ENCODE data around the gene IL36RN. TPM values are rescaled to one million over a fixed set of nuclear protein-coding genes. Genes with fewer than 3 reads are reported as not detected.

The IL36RN gene
- total RNA-seq, 1 donor from 2014 or later: 0.85 TPM

DNA sequence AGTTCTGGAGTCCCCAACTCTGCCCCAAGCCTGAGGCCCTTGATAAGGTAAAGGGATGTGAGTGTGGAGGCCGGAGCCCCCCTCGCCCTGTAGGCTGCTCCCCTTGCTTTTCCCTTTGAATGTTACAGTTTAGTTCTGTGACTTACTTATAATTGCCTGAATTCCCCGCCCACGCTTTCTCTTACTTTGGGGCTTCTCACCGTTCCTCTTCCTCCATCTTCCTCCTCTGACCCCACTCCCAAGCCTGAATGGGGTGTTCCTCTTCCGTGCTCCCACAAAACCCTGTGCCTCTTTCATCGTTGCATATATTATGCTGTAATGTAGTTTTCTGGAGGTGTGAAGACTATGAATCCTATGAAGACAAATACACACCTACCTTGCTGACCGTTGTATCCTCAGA, 53.4 kb downstream of the IL36RN start:
- Mint-ChIP-seq H3K4me3 (no peak overlapping the region), H3K9me3 (no peaks in the 10 kb centered on the region), H3K36me3 (no peaks in the 10 kb centered on the region), H3K4me1 (no peaks in the 10 kb centered on the region), H3K27me3 (ENCODE audit: low read depth) (peaks cover 19% of the 10 kb centered on the region), H3K27ac (no peak overlapping the region)
- TF ChIP-seq, protein P1, sequence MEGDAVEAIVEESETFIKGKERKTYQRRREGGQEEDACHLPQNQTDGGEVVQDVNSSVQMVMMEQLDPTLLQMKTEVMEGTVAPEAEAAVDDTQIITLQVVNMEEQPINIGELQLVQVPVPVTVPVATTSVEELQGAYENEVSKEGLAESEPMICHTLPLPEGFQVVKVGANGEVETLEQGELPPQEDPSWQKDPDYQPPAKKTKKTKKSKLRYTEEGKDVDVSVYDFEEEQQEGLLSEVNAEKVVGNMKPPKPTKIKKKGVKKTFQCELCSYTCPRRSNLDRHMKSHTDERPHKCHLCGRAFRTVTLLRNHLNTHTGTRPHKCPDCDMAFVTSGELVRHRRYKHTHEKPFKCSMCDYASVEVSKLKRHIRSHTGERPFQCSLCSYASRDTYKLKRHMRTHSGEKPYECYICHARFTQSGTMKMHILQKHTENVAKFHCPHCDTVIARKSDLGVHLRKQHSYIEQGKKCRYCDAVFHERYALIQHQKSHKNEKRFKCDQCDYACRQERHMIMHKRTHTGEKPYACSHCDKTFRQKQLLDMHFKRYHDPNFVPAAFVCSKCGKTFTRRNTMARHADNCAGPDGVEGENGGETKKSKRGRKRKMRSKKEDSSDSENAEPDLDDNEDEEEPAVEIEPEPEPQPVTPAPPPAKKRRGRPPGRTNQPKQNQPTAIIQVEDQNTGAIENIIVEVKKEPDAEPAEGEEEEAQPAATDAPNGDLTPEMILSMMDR (IDR thresholded peaks at IDR 0.05; ENCODE audit: unreplicated experiment): no peak
- no peak for DNase-seq (ENCODE audit: low spot score in 2 of 2, unreplicated experiment in 2 of 2)

DNA sequence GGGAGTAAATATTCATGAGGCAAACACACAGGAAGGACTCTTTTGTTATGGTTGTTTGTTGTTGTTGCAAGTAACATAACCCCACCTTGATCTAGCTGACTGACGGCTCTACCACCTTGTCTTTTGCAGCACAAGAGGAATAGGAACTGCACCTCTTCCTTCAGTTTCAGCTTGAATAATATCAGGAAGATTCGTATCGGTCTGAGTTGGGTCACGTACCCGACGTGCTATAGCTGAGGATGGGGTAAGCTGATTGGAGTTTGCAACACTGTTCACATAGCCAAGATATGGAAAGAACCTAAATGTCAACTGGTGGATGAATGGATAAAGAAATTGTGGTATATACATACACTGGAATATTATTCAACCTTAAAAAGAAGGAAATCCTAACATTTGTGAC, 53.9 kb downstream of the IL36RN start:
- no peak for DNase-seq (ENCODE audit: low spot score in 2 of 2, unreplicated experiment in 2 of 2)
- no peaks in the 10 kb centered on the region for H3K9me3 Mint-ChIP-seq
- TF ChIP-seq, protein P1 (IDR thresholded peaks at IDR 0.05; ENCODE audit: unreplicated experiment): no peak

DNA sequence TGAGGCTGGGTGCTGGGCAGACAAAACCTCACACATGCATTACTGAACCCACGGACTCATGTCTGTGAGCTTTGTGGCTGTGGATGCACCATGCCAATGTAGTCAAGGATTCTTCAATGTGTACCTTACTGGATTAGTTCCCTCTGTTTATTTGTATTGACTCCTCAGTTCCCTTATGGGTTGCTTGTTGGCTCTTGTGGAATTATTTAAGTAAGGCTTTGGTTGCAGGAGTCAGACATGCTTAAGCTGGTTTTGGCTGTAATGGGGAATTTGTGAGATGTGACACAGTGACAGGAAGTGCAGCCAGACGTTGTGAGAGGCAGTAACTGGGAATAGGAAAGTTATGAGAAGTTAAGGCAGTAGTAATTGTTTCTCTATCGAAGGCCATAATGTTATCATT, 54.8 kb downstream of the IL36RN start:
- H3K4me3 Mint-ChIP-seq: no peak overlapping the region
- TF ChIP-seq, protein P1 (IDR thresholded peaks at IDR 0.05; ENCODE audit: unreplicated experiment): no peak
- no peaks in the 10 kb centered on the region for H3K4me1 Mint-ChIP-seq
- no peak for DNase-seq (ENCODE audit: low spot score in 2 of 2, unreplicated experiment in 2 of 2)
- H3K9me3 Mint-ChIP-seq: no peaks in the 10 kb centered on the region
- H3K27me3 Mint-ChIP-seq (ENCODE audit: low read depth): peaks cover 13% of the 10 kb centered on the region
- H3K27ac Mint-ChIP-seq: no peak overlapping the region
- H3K36me3 Mint-ChIP-seq: no peaks in the 10 kb centered on the region

More for the DNA sequence above, 53.9 kb downstream of the IL36RN start:
- H3K36me3 Mint-ChIP-seq: no peaks in the 10 kb centered on the region
- peaks cover 19% of the 10 kb centered on the region for H3K27me3 Mint-ChIP-seq (ENCODE audit: low read depth)
- no peaks in the 10 kb centered on the region for H3K4me1 Mint-ChIP-seq
- no peak overlapping the region for H3K4me3 Mint-ChIP-seq
- H3K27ac Mint-ChIP-seq: no peak overlapping the region

Other genes with a start within 250 kb of the IL36RN start
- gene IL1B, start 222.4 kb upstream of the IL36RN start, total RNA-seq: 1.3 to 1.7 TPM (median 1.4 TPM) in 3 replicates
- not detected in 3 replicates for gene IL37, start 148.0 kb upstream of the IL36RN start, total RNA-seq
- gene IL36G, start 81.2 kb upstream of the IL36RN start, total RNA-seq: not detected in 3 replicates
- not detected in 3 replicates for gene IL36A, start 53.7 kb upstream of the IL36RN start, total RNA-seq
- gene IL36B, start 6.3 kb upstream of the IL36RN start, total RNA-seq: not detected in 3 replicates
- not detected in 3 replicates for gene IL1F10, start 8.8 kb downstream of the IL36RN start, total RNA-seq
- gene IL1RN, start 68.4 kb downstream of the IL36RN start, total RNA-seq: not detected in 3 replicates
- 16.6 to 21.4 TPM (median 20.1 TPM) in 3 replicates for gene PSD4, start 114.8 kb downstream of the IL36RN start, total RNA-seq
- gene PAX8, start 219.7 kb downstream of the IL36RN start, total RNA-seq: 0.13 to 0.31 TPM in 2 of 3 replicates, not detected in the other

All from mesothelial cell of epicardium (in vitro differentiated cells).